Stimulated activated CD4-positive, alpha-beta T cell treated with anti-CD3 and anti-CD28 coated beads, Interleukin-12 subunit alpha, Interleukin-12 subunit beta, amount 100 ng/mL, for 48 hours (primary cell): Measurements from ENCODE around the gene DBNL.
"Not testable (repeated sequence)": the region's sequence is repeated elsewhere in the genome, so short reads cannot be mapped to it uniquely, and the experiment has no call there.

Experiments
- DNase-seq, 3 donors: peaks; one replicate each; pipeline ENCODE4 v3.0.0-alpha.2; 2020; ENCODE audit warnings: low read depth in 2 of 3, low spot score in 1 of 3

DBNL gene

DNA sequence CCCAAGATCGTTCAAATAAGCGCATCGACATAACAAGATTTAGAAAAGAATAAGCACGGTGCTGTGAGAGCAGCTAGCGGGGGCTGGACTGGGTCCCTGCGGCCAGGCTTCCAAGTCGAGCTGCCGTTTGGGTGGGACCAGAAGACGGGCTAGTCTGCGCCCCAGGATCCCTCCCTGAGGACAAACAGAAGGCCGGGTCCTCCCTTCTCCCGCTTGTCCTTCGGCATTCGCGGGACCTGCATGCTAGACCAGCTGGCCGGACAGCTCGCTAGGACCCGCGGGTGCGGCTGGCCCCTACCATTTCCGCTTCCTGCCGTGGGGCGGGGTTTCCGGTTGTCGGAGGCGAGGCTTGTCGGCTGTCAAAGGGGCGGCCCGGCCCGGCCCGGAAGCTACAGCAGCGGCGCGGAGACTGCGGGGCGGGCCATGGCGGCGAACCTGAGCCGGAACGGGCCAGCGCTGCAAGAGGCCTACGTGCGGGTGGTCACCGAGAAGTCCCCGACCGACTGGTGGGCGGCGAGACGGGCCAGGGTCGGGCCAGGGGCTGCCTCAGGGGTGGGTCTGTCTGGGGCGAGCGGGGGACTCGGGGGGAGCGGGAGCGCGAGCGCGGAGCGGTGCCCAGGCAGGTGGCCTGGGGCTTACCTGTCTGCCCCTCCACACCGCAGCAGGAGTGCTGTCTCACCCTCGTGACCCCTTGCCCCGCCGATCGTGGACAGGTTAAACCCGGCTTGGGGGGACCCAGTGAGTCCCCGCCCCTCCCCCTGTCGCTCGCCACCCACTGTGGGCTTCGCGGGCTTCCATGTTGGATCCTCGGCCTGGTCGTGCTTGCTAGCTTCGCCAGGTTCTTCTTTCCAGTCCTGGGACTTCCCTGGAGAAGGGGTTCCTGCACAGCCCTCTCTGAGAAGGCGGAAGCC is at the start of gene DBNL:
Gene DBNL, plus strand, starts transcription at position 388 of the 911 bp plus-strand sequence. Its CDS starts 36 bp downstream, at position 424.
- peak; percentile 79 to 90 (median 86) for DNase-seq

- DNase-seq, result not testable (repeated sequence)
Measured at GRCh38 chr7:43997532-43997931, 47.0 kb upstream of the DBNL start, which contains the start of gene SPDYE1. Gene SPDYE1, plus strand, starts transcription at chr7:43997897. Its CDS starts 2,053 bp downstream, at chr7:43999950.

DNA sequence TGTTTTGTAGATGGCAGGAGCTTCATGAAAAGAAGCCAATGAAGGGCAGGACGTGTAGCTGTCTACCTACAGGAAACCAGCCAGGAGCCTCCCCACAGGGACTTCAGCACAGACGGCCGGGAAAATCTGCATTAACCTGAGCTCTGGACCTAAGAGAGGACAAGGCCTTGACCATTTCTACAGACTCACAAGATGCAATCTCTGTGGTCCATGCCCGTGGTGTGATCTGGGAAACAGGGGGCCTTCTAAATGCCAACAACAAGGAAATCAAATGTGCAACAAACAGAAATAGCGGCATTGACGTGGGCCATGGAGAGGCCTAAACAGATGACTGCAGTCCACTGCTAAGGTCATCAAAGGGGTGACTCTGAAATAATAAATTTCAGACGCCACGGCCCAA is 32.4 kb upstream of the DBNL start:
- not testable (repeated sequence) for DNase-seq

- DNase-seq, result not testable (repeated sequence)
Measured at GRCh38 chr7:44015090-44015489, 29.4 kb upstream of the DBNL start.

GRCh38 chr7:44018857-44019807 is 25.4 kb upstream of the DBNL start:
- DNase-seq, result peak; percentile 98 to 99 (median 98)

- DNase-seq, result not testable (repeated sequence)
Measured at GRCh38 chr7:44019825-44020224, 24.7 kb upstream of the DBNL start.

DNA sequence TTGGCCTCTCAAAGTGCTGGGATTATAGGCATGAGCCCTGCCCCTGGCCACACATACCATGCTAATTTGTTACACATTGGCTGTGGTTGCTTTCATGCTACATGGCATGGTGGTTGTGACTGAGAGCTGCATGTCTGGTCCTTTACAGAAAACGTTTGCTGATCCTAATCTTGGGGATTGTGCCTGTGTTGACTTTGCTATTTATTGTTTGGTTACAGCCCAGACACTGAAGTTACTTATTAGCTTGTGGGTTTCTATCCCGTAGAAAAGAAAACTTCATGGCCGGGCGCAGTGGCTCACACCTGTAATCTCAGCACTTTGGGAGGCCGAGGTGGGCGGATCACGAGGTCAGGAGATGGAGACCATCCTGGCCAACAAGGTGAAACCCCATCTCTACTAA is 22.4 kb upstream of the DBNL start:
- not testable (repeated sequence) for DNase-seq

DNA sequence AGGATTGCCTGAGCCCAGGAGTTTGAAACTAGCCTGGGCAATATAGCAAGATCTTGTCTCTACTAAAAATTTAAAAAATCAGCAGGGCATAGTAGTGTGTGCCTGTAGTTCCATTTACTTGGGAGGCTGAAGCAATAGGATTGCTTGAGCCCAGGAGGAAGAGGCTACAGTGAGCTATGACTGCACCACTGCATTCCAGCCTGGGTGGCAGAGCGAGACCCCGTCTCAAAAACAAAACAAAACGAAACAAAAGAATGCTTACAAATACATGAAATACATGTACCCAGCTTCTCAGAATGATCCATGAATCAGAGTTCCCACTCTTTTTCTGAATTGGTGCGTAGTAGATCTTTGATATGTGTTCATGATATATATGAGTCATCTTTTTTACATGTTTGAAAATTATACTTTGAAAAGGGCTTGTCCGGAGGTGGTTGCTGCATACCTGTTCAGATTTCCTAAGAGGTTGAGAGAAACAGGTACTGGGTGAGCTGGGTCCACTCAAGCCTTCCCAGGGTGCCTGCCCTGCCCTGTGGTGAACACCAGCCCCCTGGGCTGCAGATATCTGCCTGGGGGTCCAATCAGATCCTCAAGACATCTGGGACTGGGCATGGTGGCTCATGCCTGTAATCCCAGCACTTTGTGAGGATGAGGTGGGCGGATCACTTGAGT is 21.6 kb upstream of the DBNL start:
- DNase-seq, result not testable (repeated sequence)

- DNase-seq, result not testable (repeated sequence)
Measured at GRCh38 chr7:44029433-44029832, 15.1 kb upstream of the DBNL start.

- not testable (repeated sequence) for DNase-seq
Measured at GRCh38 chr7:44030029-44030428, 14.5 kb upstream of the DBNL start.

GRCh38 chr7:44031319-44031718 is 13.2 kb upstream of the DBNL start:
- not testable (repeated sequence) for DNase-seq

DNA sequence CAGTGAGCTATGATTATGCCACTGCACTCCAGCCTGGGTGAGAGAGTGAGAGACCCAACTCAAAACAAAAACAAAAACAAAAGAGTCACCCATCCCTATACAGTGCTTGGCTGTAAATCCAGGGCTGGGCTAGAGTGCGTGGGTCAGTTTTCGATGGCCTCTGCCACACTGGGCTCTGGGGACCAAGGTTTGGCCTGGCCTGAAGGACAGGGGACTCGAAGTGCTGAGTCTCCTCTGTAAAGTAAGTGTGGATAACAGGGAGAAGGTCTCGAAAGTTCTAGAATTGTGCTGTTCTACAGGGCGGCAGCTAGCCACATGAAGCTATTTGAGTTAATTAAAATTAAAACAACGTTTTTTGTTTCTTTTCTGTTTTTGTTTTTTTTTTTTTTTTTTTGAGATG is 12.5 kb upstream of the DBNL start:
- DNase-seq, result not testable (repeated sequence)

DNA sequence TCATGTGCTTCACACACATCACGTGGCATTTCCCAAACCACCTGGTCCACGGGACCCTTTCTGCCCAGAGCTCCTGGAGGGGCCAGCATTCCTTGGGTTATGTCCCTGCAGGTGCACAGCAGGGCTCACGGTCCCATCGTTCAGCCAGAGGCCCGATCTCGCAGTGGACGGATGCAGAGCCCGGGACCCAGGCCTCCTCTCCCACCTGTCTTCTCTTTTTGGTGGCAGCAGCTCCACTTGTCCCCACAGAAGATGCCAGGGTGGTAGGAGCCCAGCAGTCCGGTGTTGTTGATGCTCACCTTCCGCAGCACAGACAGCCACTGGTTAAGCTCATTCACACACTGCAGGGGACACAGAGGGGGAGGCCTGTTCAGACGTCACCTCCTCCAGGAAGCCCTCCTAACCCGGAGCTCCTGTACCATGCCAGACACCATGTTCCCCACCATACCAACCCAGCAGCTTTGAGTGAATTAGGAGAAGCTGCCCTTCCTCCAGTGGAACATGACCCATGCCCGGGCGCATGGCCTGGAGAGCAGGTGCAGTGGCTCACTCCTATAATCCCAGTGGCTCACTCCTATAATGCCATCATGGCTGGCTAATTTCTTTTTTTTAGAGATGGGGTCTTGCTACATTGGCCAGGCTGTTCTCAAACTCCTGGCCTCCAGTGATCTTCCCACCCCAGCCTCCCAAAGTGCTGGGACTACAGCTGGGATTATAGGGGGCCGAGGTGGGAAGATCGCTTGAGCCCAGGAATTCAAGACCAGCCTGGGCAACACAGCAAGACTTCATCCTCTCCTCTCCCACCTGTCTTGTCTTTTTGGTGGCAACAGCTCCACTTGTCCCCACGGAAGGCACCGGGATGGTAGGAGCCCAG is 10.3 kb upstream of the DBNL start:
- DNase-seq, result not testable (repeated sequence)

DNA sequence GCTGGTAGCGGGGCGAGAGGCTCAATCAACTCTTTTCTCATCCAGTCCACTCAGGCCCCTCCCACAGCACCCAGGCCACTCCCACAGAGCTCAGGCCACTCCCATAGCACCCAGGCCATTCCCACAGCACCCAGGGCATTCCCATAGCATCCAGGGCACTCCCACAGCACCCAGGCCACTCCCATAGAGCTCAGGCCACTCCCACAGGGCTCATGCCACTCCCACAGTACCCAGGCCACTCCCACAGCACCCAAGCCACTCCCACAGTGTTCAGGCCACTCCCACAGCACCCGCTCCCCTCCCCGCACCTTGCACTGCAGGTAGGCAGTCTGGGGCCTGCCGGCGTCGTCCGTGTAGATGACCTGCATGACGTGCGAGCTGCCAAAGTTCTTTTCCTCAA is 8.1 kb upstream of the DBNL start:
- DNase-seq, result peak in 1 of 3 donors; percentile 50

DNA sequence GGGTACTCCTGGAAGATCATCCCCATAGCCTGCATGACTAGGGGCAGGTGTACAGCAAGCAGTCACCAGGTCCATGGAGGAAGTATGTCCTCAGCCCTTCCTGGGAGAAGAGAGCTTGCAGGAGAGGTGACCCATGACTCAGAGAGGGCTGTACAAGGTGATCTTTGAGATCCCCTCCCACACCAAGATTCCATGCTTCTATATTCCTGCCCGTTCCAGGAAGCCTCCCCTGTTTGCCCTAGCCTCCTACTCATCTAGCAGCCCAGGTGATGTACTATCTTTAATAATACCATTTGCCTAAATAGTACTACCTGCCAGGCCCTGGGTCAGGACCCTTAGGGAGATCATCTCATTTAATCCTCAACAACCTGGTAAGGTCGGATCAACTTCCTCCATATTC is 6.6 kb upstream of the DBNL start:
- DNase-seq, result not testable (repeated sequence)

- DNase-seq, result not testable (repeated sequence)
Measured at GRCh38 chr7:44038553-44038952, 5.9 kb upstream of the DBNL start.

GRCh38 chr7:44038961-44039558 is 5.4 kb upstream of the DBNL start:
- DNase-seq, result peak; percentile 61 to 84 (median 74)

- not testable (repeated sequence) for DNase-seq
Measured at GRCh38 chr7:44039800-44040492, 4.6 kb upstream of the DBNL start.

- DNase-seq, result peak in 2 of 3 donors; percentile 35 to 49
Measured at GRCh38 chr7:44040493-44040891, 4.0 kb upstream of the DBNL start.
